ENCODE data around the gene CNOT2.
"Not testable (repeated sequence)": the region's sequence is repeated elsewhere in the genome, so short reads cannot be mapped to it uniquely, and the experiment has no call there.

The CNOT2 gene

GRCh38 chr12:70367258-70368141 is 124.3 kb downstream of the CNOT2 start:
- FAIRE-seq, result no peak

- FAIRE-seq, result no peak
Observed at GRCh38 chr12:70372881-70373280, 129.6 kb downstream of the CNOT2 start.

DNA sequence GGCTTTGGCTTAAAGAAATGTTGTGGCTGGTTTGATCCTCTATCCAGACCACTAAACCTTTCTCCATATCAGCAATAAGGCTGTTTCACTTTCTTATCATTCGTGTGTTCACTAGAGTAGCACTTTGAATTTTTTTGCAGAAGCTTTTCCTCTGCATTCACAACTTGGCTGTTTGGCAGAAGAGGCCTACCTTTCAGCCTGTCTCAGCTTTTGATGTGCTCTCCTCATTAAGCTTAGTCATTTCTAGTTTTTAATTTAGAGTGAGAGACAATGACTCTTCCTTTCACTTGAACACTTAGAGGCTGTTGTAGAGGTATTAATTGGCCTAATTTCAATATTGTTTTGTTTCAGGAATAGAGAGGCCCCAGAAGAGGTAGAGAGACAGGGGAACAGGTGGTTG is 136.6 kb downstream of the CNOT2 start:
- no peak for FAIRE-seq

DNA sequence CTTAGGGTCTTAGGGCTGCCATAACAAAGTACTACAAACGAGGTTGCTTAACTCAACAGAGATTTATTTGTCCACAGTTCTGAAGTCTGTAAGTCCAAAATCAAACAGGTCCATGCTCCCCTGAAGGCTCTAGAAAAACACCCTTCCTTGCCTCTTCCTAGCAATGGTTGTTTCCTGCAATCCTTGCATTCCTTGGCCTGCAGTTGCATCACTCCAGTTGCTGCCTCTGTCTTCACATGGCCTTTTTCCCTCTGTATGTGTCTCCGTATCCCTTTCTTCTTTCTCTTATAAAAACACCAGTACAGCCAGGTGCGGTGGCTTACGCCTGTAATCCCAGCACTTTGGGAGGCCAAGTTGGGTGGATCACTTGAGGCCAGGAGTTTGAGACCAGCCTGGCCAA is 140.3 kb downstream of the CNOT2 start:
- no peak for FAIRE-seq

- no peak for FAIRE-seq
Observed at GRCh38 chr12:70383886-70384285, 140.7 kb downstream of the CNOT2 start.

GRCh38 chr12:70386771-70387170 is 143.5 kb downstream of the CNOT2 start:
- no peak for FAIRE-seq

GRCh38 chr12:70389678-70390077 is 146.4 kb downstream of the CNOT2 start:
- FAIRE-seq, result no peak

DNA sequence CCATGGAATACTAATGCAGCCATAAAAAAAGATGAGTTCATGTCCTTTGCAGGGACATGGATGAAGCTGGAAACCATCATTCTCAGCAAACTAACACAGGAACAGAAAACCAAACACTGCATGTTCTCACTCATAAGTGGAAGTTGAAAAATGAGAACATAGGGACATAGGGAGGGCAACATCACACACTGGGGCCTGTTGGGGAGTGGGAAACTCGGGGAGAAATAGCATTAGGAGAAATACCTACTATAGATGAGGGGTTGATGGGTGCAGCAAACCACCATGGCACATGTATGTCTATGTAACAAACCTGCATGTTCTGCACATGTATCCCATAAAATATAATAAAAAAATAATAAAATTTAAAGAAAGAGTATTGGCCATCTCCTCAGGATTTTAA is 149.4 kb downstream of the CNOT2 start:
- not testable (repeated sequence) for FAIRE-seq

- FAIRE-seq, result no peak
Observed at GRCh38 chr12:70393787-70394499, 150.7 kb downstream of the CNOT2 start.

DNA sequence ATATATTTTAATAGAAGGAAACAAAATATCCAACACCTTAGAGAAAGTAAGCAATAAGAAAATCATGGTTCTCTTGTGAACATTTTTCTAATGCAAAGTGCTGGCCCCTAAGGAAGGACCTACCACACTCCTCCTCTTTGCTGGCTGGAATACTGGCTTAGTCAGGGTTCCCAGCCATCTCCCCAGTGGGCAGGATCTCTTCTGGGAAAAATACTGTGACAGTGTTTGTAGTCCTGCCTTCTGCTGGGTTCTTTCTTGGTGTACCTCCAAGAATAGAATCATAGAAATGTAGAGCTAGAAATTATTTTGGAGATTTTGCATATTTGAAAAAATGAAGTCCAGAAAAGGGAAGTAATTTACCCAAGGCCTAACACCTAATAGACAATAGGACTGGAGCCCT is 154.8 kb downstream of the CNOT2 start:
- FAIRE-seq, result no peak

DNA sequence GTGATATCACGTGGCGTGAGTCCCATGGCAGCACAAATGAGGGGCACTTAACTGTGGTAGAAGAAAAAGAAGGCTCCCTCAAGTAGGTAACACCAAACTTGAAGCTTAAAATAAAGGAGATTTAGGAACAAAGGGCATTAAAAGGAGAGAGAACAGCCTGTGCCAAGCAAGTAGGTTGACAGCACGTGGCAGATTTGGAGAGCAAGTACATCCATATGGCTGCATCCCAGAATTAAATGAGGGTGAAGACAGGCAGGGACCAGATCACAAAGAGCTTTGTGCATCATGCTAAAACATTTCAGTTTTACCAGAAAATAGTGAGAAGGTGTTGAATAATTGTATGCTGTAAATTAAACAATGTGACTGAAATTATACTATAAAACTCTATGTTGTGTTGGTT is 155.6 kb downstream of the CNOT2 start:
- FAIRE-seq, result no peak

DNA sequence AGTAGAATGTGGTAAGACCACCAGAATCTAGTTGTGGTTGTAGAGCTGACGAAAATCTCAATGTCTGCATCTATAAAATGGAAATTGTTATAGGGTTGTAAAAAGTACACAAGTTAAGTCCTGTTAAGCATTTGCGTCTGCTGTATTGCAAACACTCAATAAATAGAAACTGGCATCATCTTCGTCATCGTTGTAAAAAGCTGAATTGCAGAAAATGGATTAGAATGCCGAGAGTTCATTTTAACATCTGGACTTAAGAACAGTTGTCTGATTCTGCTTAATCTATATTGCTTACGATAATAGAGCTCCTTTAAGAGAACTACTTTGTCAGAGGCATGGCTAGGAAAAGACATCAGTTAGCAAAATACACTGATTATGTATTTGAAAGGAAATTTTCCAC is 156.1 kb downstream of the CNOT2 start:
- FAIRE-seq, result no peak

DNA sequence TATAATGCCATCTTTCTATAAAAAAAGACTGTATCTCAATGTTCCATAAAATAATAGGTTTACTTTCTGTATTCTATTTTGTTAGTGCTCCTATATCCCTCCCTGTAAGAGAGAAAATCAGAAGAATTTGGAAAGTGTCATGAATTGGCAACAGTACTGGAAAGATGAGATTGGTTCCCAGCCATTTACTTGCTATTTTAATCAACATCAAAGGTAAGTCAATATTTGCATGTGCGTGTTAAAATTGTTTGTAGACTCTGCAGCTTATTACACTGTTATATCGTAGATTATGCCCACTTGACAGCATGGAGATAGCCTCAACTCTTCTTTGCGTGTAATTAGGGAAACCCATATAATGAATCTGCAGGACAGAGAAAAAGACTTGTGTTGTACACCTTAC is 156.9 kb downstream of the CNOT2 start:
- FAIRE-seq, result no peak

DNA sequence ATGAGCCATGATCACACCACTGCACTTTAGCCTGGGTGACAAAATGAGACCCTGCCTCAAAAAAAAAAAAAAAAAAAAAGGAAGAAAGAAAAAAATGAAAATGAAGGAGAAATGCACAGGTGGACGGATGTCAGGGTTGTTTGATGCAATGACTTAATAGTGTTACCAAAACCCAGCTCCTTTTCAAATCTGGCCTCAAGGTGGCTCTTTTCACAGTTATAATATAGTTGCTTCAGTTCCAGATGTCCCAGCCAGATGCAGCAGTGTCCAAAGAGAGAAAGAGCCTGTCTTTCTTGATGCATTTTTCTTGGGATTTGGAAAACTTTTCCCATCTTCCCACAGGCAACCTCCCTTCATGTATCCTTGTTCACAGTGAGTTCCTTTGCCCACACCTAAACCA is 159.4 kb downstream of the CNOT2 start:
- no peak for FAIRE-seq

DNA sequence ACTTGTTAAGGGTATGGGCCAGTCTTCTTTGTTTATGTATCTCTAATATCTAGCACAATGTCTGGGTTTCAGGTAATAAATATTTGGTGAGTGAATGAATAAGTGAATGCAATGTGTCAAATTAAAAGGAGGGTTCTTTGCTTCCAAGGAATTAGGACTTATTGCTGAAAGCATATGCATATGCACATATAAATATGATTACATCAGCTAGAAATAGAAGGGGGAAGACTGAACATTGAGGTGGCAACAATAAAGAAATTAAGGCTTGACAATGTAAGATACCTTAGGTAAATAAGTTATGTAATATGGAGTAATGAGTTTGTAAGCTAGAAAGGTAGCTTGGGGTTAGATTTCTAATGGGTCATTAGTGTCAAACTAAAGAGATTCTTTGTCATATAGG is 160.6 kb downstream of the CNOT2 start:
- no peak for FAIRE-seq
